Measurements from ENCODE around the gene TUBAL3. TPM values are rescaled to one million over a fixed set of nuclear protein-coding genes. Genes with fewer than 3 reads are reported as not detected.

TUBAL3 gene
- total and polyA plus RNA-seq, 2 of the 4 experiments (the other 2 are of a cell fraction) = not detected

DNA sequence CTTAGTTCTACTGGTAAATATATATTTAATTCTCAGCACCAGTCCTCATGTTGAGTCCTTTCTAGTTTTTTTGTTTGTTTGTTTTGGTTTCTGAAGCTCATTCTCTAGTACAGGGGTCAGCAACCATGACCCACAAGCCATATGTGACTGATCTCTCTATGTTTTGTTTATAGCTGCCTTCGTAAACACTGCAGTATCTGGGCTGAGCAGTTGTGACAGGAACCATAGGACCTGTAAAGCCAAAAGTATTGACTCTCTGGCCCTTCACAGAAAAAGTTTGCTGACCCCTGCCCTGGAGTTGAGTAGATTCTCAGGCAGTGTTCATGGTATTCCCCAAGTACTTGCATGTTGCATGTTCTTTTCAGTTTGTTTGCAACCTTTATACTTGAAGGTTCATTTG is 28.6 kb upstream of the TUBAL3 start:
- H2BK15ac ChIP-seq (ENCODE audit: low read depth, low read length) = no peak overlapping the region
- no CpG with 5 or more reads among the region's 1 CpG for WGBS, 2 experiments (ENCODE audit: extremely low coverage in 2 of 2, insufficient read length in 1 of 2)
- peaks cover 8 to 12% of the 10 kb centered on the region in 2 experiments; a peak in 3 of 4 replicates for H3K79me1 ChIP-seq (ENCODE audit: low read depth in 1 of 2, low read length in 2 of 2)
- ChIA-PET CTCF (interaction anchor here (1.2 to 2.5 kb wide), 5 partner anchors 9 to 618 kb away, joined by 3 to 10 read pairs (median 6); no protein-coding TSS in a partner anchor), POLR2A (ENCODE audit: unreplicated experiment) (no interaction called here)
- peak; percentile 22 for ATAC-seq (ENCODE audit: low read depth)
- in situ Hi-C loops (cut with MboI; ENCODE audit: low sequenced_read_pairs) (no loop called here), dilution Hi-C loops (cut with HindIII; ENCODE audit: low sequenced_read_pairs, unreplicated experiment) (no loop called here), intact Hi-C loops (cut with micrococcal nuclease) (no loop called here)
- no peak overlapping the region for H3K18ac ChIP-seq (ENCODE audit: low read depth, low read length)
- H2AK9ac ChIP-seq (replicated peaks; ENCODE audit: low read depth, low read length, poor library complexity) = no peak overlapping the region
- no peak overlapping the region for H3K9ac ChIP-seq (ENCODE audit: low read depth, low read length)
- no peak overlapping the region for H4K5ac ChIP-seq (ENCODE audit: low read depth, low read length)
- H2AK5ac ChIP-seq (ENCODE audit: low read depth, low read length) = no peak overlapping the region
- no peaks in the 10 kb centered on the region for H3K27me3 ChIP-seq (ENCODE audit: control insufficient read depth, insufficient read depth, low read length)
- no peak overlapping the region for H2BK120ac ChIP-seq (ENCODE audit: low read depth, low read length)
- no peak overlapping the region for H3K27ac ChIP-seq (ENCODE audit: insufficient read depth, low read length)
- no peaks in the 10 kb centered on the region; the same call in 1 of the 2 replicates for H3K9me3 ChIP-seq (ENCODE audit: control insufficient read depth, insufficient read depth, low read length)
- H3K23ac ChIP-seq (ENCODE audit: low read depth, low read length) = no peak overlapping the region
- no peaks in the 10 kb centered on the region for H4K20me1 ChIP-seq (ENCODE audit: insufficient read depth, low read length)
- H3K36me3 ChIP-seq (ENCODE audit: control insufficient read depth, insufficient read depth, low read length) = no peaks in the 10 kb centered on the region
- no peak overlapping the region for H4K8ac ChIP-seq (ENCODE audit: low read depth in 2 of 2, low read length in 2 of 2)
- TF ChIP-seq BHLHE40 (IDR thresholded peaks at IDR 0.05; ENCODE audit: low read depth, low read length) (no peak), SMC3 (IDR thresholded peaks at IDR 0.05; ENCODE audit: low read depth, low read length) (no peak), MXI1 (IDR thresholded peaks at IDR 0.05; ENCODE audit: borderline replicate concordance, low read depth, low read length) (no peak), RFX5 (IDR thresholded peaks at IDR 0.05; ENCODE audit: low read depth, low read length) (no peak), CEBPB (IDR thresholded peaks at IDR 0.05; ENCODE audit: low read depth, low read length) (no peak), RAD21 (IDR thresholded peaks at IDR 0.05; ENCODE audit: low read length) (no peak), MAFK (IDR thresholded peaks at IDR 0.05; ENCODE audit: low read depth, low read length) (no peak), FOS (IDR thresholded peaks at IDR 0.05; ENCODE audit: low read depth, low read length) (no peak), RCOR1 (IDR thresholded peaks at IDR 0.05; ENCODE audit: insufficient replicate concordance, low read length) (no peak), MAZ (IDR thresholded peaks at IDR 0.05; ENCODE audit: borderline replicate concordance, low read depth, low read length) (no peak), POLR2A (IDR thresholded peaks at IDR 0.05; ENCODE audit: low read depth, low read length) (no peak), CHD1 (IDR thresholded peaks at IDR 0.05; ENCODE audit: low read depth, low read length) (no peak), NFE2L2 (IDR thresholded peaks at IDR 0.05; ENCODE audit: low read depth, low read length) (no peak)
- TF ChIP-seq, protein P1, sequence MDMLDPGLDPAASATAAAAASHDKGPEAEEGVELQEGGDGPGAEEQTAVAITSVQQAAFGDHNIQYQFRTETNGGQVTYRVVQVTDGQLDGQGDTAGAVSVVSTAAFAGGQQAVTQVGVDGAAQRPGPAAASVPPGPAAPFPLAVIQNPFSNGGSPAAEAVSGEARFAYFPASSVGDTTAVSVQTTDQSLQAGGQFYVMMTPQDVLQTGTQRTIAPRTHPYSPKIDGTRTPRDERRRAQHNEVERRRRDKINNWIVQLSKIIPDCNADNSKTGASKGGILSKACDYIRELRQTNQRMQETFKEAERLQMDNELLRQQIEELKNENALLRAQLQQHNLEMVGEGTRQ (IDR thresholded peaks at IDR 0.05; ENCODE audit: low read depth, low read length) = no peak
- TF ChIP-seq, protein P2, sequence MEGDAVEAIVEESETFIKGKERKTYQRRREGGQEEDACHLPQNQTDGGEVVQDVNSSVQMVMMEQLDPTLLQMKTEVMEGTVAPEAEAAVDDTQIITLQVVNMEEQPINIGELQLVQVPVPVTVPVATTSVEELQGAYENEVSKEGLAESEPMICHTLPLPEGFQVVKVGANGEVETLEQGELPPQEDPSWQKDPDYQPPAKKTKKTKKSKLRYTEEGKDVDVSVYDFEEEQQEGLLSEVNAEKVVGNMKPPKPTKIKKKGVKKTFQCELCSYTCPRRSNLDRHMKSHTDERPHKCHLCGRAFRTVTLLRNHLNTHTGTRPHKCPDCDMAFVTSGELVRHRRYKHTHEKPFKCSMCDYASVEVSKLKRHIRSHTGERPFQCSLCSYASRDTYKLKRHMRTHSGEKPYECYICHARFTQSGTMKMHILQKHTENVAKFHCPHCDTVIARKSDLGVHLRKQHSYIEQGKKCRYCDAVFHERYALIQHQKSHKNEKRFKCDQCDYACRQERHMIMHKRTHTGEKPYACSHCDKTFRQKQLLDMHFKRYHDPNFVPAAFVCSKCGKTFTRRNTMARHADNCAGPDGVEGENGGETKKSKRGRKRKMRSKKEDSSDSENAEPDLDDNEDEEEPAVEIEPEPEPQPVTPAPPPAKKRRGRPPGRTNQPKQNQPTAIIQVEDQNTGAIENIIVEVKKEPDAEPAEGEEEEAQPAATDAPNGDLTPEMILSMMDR (conservative IDR thresholded peaks at IDR 0.05; ENCODE audit: low read depth, low read length) = no peak
- TF ChIP-seq, protein P3, sequence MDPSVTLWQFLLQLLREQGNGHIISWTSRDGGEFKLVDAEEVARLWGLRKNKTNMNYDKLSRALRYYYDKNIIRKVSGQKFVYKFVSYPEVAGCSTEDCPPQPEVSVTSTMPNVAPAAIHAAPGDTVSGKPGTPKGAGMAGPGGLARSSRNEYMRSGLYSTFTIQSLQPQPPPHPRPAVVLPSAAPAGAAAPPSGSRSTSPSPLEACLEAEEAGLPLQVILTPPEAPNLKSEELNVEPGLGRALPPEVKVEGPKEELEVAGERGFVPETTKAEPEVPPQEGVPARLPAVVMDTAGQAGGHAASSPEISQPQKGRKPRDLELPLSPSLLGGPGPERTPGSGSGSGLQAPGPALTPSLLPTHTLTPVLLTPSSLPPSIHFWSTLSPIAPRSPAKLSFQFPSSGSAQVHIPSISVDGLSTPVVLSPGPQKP (IDR thresholded peaks at IDR 0.05; ENCODE audit: borderline replicate concordance, low read depth, low read length) = no peak
- no peak overlapping the region for H3K4me3 ChIP-seq (ENCODE audit: insufficient read depth, low read depth, low read length)
- no TSS peak for BruUV-seq (replicated peaks)
- no peak overlapping the region for H3K56ac ChIP-seq (ENCODE audit: extremely low read depth, insufficient read depth, low read length)
- H2BK5ac ChIP-seq (ENCODE audit: low read depth, low read length, poor library complexity, severe bottlenecking) = peak overlapping the region; percentile 12
- H3K14ac ChIP-seq (replicated peaks; ENCODE audit: low read depth, low read length) = peak overlapping the region; percentile 60; the same call in 1 of the 2 replicates
- H2AFZ ChIP-seq (replicated peaks; ENCODE audit: low read length, poor library complexity) = no peak overlapping the region
- no peak overlapping the region for H2BK20ac ChIP-seq (ENCODE audit: low read depth, low read length)
- no peak overlapping the region for H3K4ac ChIP-seq (ENCODE audit: low read depth, low read length)
- H3K4me2 ChIP-seq (ENCODE audit: low read depth, low read length) = peak overlapping the region; percentile 53
- no peak overlapping the region for H4K91ac ChIP-seq (ENCODE audit: insufficient read depth, low read depth, low read length)
- no peaks in the 10 kb centered on the region; the same call in 1 of the 2 replicates for H3K9me1 ChIP-seq (ENCODE audit: insufficient read depth, low read length)
- peaks cover 7% of the 10 kb centered on the region for H3K4me1 ChIP-seq (ENCODE audit: control insufficient read depth, insufficient read depth, low read length)
- DNase-seq = no peak
